DOHH2 (cell line): ENCODE data around the gene LONP2.
A peak's percentile ranks its signal among the peaks of the same experiment; 100 is the strongest.

Experiments
- H3F3A ChIP-seq: fragments of 200-600 bp; sonication (generic), shearing (Covaris generic); 2 replicates; pipeline ENCODE4 v1.6.0; 2016; ENCODE audit warnings: antibody characterized with exemption, mild to moderate bottlenecking; ENCODE audit not compliant: control insufficient read depth, insufficient read depth
- H3K27ac ChIP-seq: fragments of 200-600 bp; sonication (generic); 2 replicates; pipeline ENCODE4 v1.5.1; 2014; ENCODE audit warnings: low read depth, mild to moderate bottlenecking, low read length, moderate library complexity
- H3K27me3 ChIP-seq: fragments of 200-600 bp; sonication (generic); 2 replicates; pipeline ENCODE4 v1.6.1; 2014; ENCODE audit warnings: mild to moderate bottlenecking, low read length, mixed read lengths; ENCODE audit not compliant: control insufficient read depth
- H3K36me3 ChIP-seq: fragments of 200-600 bp; sonication (generic); 2 replicates; pipeline ENCODE4 v1.6.1; 2014; ENCODE audit warnings: mild to moderate bottlenecking, low read length, moderate library complexity, mixed read lengths; ENCODE audit not compliant: control insufficient read depth
- H3K4me1 ChIP-seq: fragments of 200-600 bp; sonication (generic); 2 replicates; pipeline ENCODE4 v1.6.1; 2014; ENCODE audit warnings: mild to moderate bottlenecking, low read length, mixed read lengths; ENCODE audit not compliant: control insufficient read depth
- H3K4me2 ChIP-seq: fragments of 200-600 bp; sonication (generic); 2 replicates; pipeline ENCODE4 v1.6.0; 2014; ENCODE audit warnings: mild to moderate bottlenecking, low read length, moderate library complexity
- H3K4me3 ChIP-seq: fragments of 200-600 bp; sonication (generic); 2 replicates; pipeline ENCODE4 v1.5.1; 2014; ENCODE audit warnings: mild to moderate bottlenecking, low read length, mixed read lengths
- H3K79me2 ChIP-seq: fragments of 200-600 bp; sonication (generic); 2 replicates; pipeline ENCODE4 v1.6.1; 2014; ENCODE audit warnings: mild to moderate bottlenecking, low read length, mixed read lengths; ENCODE audit not compliant: control insufficient read depth
- H3K9me2 ChIP-seq: fragments of 200-600 bp; sonication (generic); replicated peaks from 2 replicates; pipeline ENCODE4 v1.6.1; 2014; ENCODE audit warnings: mild to moderate bottlenecking, low read length, mixed read lengths; ENCODE audit not compliant: control insufficient read depth
- H3K9me3 ChIP-seq: fragments of 200-600 bp; sonication (generic); 2 replicates; pipeline ENCODE4 v1.6.1; 2014; ENCODE audit warnings: antibody characterized with exemption, low read length, mixed read lengths; ENCODE audit not compliant: control insufficient read depth, insufficient read depth
- H4K20me1 ChIP-seq: fragments of 200-600 bp; sonication (generic); 2 replicates; pipeline ENCODE4 v1.6.0; 2014; ENCODE audit warnings: low read depth, mild to moderate bottlenecking, antibody characterized with exemption, low read length, moderate library complexity; ENCODE audit not compliant: control insufficient read depth, insufficient read depth
- EZH2phosphoT487 ChIP-seq: fragments of 200-600 bp; sonication (generic); IDR thresholded peaks from 2 replicates; pipeline ENCODE4 v1.6.1; 2017; ENCODE audit warnings: borderline replicate concordance, mild to moderate bottlenecking, antibody characterized with exemption, low read length, moderate library complexity, mixed read lengths
- TF ChIP-seq, protein P1 (sequence below): fragments of 200-600 bp; sonication (generic); IDR thresholded peaks from one replicate; pipeline ENCODE4 v1.5.1; 2014; ENCODE audit warnings: antibody characterized with exemption, mild to moderate bottlenecking, low read depth, low read length; ENCODE audit not compliant: poor library complexity, severe bottlenecking

The LONP2 gene

GRCh38 chr16:48225456-48225855 is 18.6 kb upstream of the LONP2 start:
- no peaks in the 10 kb centered on the region for H3K9me2 ChIP-seq
- no peaks in the 10 kb centered on the region for H3K79me2 ChIP-seq
- no peak overlapping the region for H3K4me2 ChIP-seq
- no peaks in the 10 kb centered on the region for H4K20me1 ChIP-seq
- no peaks in the 10 kb centered on the region for H3K4me1 ChIP-seq
- H3K36me3 ChIP-seq = no peaks in the 10 kb centered on the region
- no peak overlapping the region for H3K4me3 ChIP-seq
- no peaks in the 10 kb centered on the region for H3F3A ChIP-seq
- H3K27me3 ChIP-seq = 0 out of 2 replicates have a peak, but pooled peaks cover 2% of the 10 kb centered on the region
- H3K27ac ChIP-seq = no peak overlapping the region
- TF ChIP-seq, protein P1, sequence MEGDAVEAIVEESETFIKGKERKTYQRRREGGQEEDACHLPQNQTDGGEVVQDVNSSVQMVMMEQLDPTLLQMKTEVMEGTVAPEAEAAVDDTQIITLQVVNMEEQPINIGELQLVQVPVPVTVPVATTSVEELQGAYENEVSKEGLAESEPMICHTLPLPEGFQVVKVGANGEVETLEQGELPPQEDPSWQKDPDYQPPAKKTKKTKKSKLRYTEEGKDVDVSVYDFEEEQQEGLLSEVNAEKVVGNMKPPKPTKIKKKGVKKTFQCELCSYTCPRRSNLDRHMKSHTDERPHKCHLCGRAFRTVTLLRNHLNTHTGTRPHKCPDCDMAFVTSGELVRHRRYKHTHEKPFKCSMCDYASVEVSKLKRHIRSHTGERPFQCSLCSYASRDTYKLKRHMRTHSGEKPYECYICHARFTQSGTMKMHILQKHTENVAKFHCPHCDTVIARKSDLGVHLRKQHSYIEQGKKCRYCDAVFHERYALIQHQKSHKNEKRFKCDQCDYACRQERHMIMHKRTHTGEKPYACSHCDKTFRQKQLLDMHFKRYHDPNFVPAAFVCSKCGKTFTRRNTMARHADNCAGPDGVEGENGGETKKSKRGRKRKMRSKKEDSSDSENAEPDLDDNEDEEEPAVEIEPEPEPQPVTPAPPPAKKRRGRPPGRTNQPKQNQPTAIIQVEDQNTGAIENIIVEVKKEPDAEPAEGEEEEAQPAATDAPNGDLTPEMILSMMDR = no peak
- TF ChIP-seq EZH2phosphoT487 = no peak
- H3K9me3 ChIP-seq = no peaks in the 10 kb centered on the region

DNA sequence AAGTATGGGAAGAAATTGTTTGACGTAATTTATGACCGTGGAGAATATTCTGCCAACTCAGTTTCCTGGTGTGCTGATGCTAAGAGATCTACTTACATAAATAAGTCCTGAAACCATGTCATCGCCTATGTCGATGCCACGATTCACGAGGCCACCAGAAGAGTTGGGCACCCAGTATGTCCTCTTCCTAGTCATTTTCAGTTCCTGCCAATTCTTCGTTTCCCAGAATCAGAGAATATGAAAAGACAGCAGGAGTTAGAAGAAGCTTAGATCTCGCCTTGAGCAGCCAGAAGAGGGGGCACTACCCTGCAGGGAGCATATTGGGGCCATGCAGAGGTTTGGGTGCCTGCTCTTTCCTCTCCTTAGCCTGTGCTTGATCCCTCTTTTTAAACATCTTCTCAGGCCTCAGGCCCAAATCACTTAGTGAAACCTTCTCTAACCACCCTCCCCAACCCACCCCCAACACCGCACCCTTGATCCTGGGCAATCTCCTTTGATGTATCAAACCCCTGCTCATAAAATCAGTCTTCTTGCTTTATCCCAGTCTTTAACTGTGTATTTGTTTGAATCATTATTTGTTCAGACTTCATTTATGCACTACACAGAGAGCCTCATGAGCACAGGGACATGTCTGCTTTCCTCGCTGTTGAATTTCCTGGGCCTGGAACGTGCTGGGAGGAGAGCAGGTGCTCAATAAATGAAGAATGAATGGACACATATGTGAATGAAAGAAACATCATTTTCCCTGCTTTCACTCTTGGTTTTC is 12.2 kb upstream of the LONP2 start:
- no peaks in the 10 kb centered on the region for H3K4me1 ChIP-seq
- H3K27ac ChIP-seq = no peak overlapping the region
- no peak overlapping the region for H3K4me2 ChIP-seq
- no peaks in the 10 kb centered on the region for H3K79me2 ChIP-seq
- no peaks in the 10 kb centered on the region for H3K36me3 ChIP-seq
- no peaks in the 10 kb centered on the region for H4K20me1 ChIP-seq
- no peaks in the 10 kb centered on the region for H3F3A ChIP-seq
- no peak overlapping the region for H3K4me3 ChIP-seq
- no peak for TF ChIP-seq EZH2phosphoT487
- TF ChIP-seq, protein P1 = peak; percentile 55
- 0 out of 2 replicates have a peak, but pooled peaks cover 2% of the 10 kb centered on the region for H3K27me3 ChIP-seq
- no peaks in the 10 kb centered on the region for H3K9me3 ChIP-seq
- no peaks in the 10 kb centered on the region for H3K9me2 ChIP-seq

DNA sequence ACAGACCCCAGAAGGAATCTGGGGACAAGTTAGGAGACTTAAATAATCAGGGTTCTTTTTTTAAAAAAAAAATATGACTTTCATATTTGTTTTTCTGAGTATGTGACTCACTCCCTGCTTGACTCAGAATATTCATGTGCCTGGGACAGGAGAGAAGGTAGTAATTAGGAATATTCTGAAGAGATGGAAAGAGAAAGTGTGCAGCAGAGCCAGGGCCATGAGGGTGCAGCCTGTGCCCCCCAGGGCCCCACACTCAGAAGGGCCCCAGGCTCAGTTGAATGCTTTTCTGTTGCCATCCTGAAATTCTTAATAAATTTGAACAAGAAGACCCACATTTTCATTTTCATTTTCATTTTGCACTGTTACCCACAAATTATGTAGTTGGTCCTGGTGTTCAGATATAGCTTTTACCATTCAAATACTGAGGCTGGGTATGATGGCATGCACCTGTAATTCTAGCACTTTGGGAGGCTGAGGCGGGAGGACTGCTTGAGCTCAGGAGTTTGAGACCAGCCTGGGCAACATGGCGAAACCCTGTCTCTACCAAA is 11.5 kb upstream of the LONP2 start:
- H3K27ac ChIP-seq = no peak overlapping the region
- TF ChIP-seq, protein P1 = no peak
- no peak for TF ChIP-seq EZH2phosphoT487
- no peaks in the 10 kb centered on the region for H3K36me3 ChIP-seq

More for the DNA sequence above, 11.5 kb upstream of the LONP2 start:
- Histone ChIP-seq H3K79me2 (no peaks in the 10 kb centered on the region), H3K9me2 (no peaks in the 10 kb centered on the region), H4K20me1 (no peaks in the 10 kb centered on the region), H3K4me2 (no peak overlapping the region), H3K4me3 (no peak overlapping the region), H3F3A (no peaks in the 10 kb centered on the region), H3K27me3 (0 out of 2 replicates have a peak, but pooled peaks cover 2% of the 10 kb centered on the region), H3K4me1 (no peaks in the 10 kb centered on the region), H3K9me3 (no peaks in the 10 kb centered on the region)
